ENCODE data around the gene PHLDA2.

The PHLDA2 gene

GRCh38 chr11:2924381-2924780, 4.8 kb downstream of the PHLDA2 start:
- no peak for DNase-seq (ENCODE audit: low read depth in 2 of 2)
- H3K4me3 ChIP-seq (replicated peaks in 1 of 2; ENCODE audit: low read depth in 2 of 2, low read length in 2 of 2) = no peak overlapping the region
- TF ChIP-seq, protein P1, sequence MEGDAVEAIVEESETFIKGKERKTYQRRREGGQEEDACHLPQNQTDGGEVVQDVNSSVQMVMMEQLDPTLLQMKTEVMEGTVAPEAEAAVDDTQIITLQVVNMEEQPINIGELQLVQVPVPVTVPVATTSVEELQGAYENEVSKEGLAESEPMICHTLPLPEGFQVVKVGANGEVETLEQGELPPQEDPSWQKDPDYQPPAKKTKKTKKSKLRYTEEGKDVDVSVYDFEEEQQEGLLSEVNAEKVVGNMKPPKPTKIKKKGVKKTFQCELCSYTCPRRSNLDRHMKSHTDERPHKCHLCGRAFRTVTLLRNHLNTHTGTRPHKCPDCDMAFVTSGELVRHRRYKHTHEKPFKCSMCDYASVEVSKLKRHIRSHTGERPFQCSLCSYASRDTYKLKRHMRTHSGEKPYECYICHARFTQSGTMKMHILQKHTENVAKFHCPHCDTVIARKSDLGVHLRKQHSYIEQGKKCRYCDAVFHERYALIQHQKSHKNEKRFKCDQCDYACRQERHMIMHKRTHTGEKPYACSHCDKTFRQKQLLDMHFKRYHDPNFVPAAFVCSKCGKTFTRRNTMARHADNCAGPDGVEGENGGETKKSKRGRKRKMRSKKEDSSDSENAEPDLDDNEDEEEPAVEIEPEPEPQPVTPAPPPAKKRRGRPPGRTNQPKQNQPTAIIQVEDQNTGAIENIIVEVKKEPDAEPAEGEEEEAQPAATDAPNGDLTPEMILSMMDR (IDR thresholded peaks at IDR 0.05; ENCODE audit: low read depth, low read length) = no peak

- TF ChIP-seq, protein P1 (IDR thresholded peaks at IDR 0.05; ENCODE audit: low read depth, low read length) = no peak
- DNase-seq (ENCODE audit: low read depth in 2 of 2) = no peak
- H3K4me3 ChIP-seq (replicated peaks in 1 of 2; ENCODE audit: low read depth in 2 of 2, low read length in 2 of 2) = no peak overlapping the region
Observed at GRCh38 chr11:2923446-2924375, 5.5 kb downstream of the PHLDA2 start.

- TF ChIP-seq, protein P1 (IDR thresholded peaks at IDR 0.05; ENCODE audit: low read depth, low read length) = no peak
- DNase-seq (ENCODE audit: low read depth in 2 of 2) = no peak
- no peak overlapping the region for H3K4me3 ChIP-seq (replicated peaks in 1 of 2; ENCODE audit: low read depth in 2 of 2, low read length in 2 of 2)
Observed at GRCh38 chr11:2922655-2923054, 6.6 kb downstream of the PHLDA2 start.

DNA sequence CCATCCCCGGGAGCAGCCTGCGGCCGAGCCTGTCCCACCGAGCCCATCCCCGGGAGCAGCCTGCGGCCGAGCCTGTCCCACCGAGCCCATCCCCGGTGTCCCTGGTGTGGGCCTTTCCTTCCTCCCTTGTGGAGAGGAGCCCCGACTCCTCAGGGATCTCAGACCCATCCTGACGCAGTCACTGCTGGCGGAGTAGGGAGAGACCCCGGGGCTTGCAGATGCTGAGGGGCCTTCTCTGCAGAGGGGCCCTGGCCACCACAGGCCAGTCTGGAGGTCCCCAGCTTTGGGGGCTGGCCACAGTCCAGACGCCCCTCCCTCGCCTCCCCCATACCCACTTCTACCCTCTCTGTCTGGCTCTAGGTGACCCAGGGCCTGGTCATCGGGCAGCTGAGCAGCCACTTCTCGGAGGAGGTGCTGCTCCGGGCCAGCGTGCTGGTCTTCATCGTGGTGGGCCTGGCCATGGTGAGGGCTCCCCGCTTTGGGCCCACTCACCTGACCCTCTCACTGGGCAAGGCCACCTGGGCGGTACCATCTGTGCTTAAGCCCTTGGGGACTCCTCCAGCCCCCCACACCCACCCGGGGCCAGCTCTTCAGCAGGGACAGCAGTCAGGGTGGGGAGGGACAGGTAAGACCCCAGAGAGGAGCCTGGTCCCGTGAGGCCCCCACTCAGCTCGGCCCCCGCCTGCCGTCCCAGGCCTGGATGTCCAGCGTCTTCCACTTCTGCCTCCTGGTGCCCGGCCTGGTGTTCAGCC, 7.3 kb downstream of the PHLDA2 start:
- no peak for DNase-seq (ENCODE audit: low read depth in 2 of 2)
- TF ChIP-seq, protein P1 (IDR thresholded peaks at IDR 0.05; ENCODE audit: low read depth, low read length) = no peak
- H3K4me3 ChIP-seq (replicated peaks in 1 of 2; ENCODE audit: low read depth in 2 of 2, low read length in 2 of 2) = no peak overlapping the region

- no peak overlapping the region for H3K4me3 ChIP-seq (replicated peaks in 1 of 2; ENCODE audit: low read depth in 2 of 2, low read length in 2 of 2)
- no peak for DNase-seq (ENCODE audit: low read depth in 2 of 2)
- TF ChIP-seq, protein P1 (IDR thresholded peaks at IDR 0.05; ENCODE audit: low read depth, low read length) = no peak
Observed at GRCh38 chr11:2921261-2921660, 8.0 kb downstream of the PHLDA2 start.

GRCh38 chr11:2920343-2920742, 8.9 kb downstream of the PHLDA2 start:
- no peak for DNase-seq (ENCODE audit: low read depth in 2 of 2)
- H3K4me3 ChIP-seq (replicated peaks in 1 of 2; ENCODE audit: low read depth in 2 of 2, low read length in 2 of 2) = no peak overlapping the region
- TF ChIP-seq, protein P1 (IDR thresholded peaks at IDR 0.05; ENCODE audit: low read depth, low read length) = no peak

Data from cardiac fibroblast (primary cell).